Measurements from ENCODE around the gene CACNA1C.

The CACNA1C gene

GRCh38 chr12:2411616-2412304, 359.0 kb downstream of the CACNA1C start:
- H3K9me3 ChIP-seq (ENCODE audit: control insufficient read depth, insufficient read depth, low read length): no peaks in the 10 kb centered on the region
- no peaks in the 10 kb centered on the region for H3F3A ChIP-seq (ENCODE audit: control insufficient read depth, insufficient read depth)
- no peak for TF ChIP-seq CTCF (IDR thresholded peaks at IDR 0.05; ENCODE audit: low read depth, low read length, poor library complexity, severe bottlenecking)
- no peak for TF ChIP-seq EZH2phosphoT487 (IDR thresholded peaks at IDR 0.05; ENCODE audit: borderline replicate concordance, low read length)
- H3K4me1 ChIP-seq (ENCODE audit: control insufficient read depth, low read length): no peaks in the 10 kb centered on the region
- H3K4me3 ChIP-seq (ENCODE audit: low read length): no peak overlapping the region
- H3K79me2 ChIP-seq (ENCODE audit: control insufficient read depth, low read length): no peaks in the 10 kb centered on the region
- no peak overlapping the region for H3K4me2 ChIP-seq (ENCODE audit: low read length)
- H4K20me1 ChIP-seq (ENCODE audit: control insufficient read depth, insufficient read depth, low read depth, low read length): no peaks in the 10 kb centered on the region
- no peaks in the 10 kb centered on the region for H3K9me2 ChIP-seq (replicated peaks; ENCODE audit: control insufficient read depth, low read length)
- no peaks in the 10 kb centered on the region for H3K27me3 ChIP-seq (ENCODE audit: control insufficient read depth, low read length)
- H3K36me3 ChIP-seq (ENCODE audit: control insufficient read depth, low read length): no peaks in the 10 kb centered on the region
- H3K27ac ChIP-seq (ENCODE audit: low read depth, low read length): no peak overlapping the region

GRCh38 chr12:2412305-2412643, 359.5 kb downstream of the CACNA1C start:
- H4K20me1 ChIP-seq (ENCODE audit: control insufficient read depth, insufficient read depth, low read depth, low read length): no peaks in the 10 kb centered on the region
- H3K4me3 ChIP-seq (ENCODE audit: low read length): no peak overlapping the region
- H3K27me3 ChIP-seq (ENCODE audit: control insufficient read depth, low read length): no peaks in the 10 kb centered on the region

GRCh38 chr12:2413301-2413700, 360.5 kb downstream of the CACNA1C start:
- Histone ChIP-seq H3K4me2 (ENCODE audit: low read length) (no peak overlapping the region), H3F3A (ENCODE audit: control insufficient read depth, insufficient read depth) (no peaks in the 10 kb centered on the region), H3K4me1 (ENCODE audit: control insufficient read depth, low read length) (no peaks in the 10 kb centered on the region), H3K9me3 (ENCODE audit: control insufficient read depth, insufficient read depth, low read length) (no peaks in the 10 kb centered on the region), H3K9me2 (replicated peaks; ENCODE audit: control insufficient read depth, low read length) (no peaks in the 10 kb centered on the region), H3K36me3 (ENCODE audit: control insufficient read depth, low read length) (no peaks in the 10 kb centered on the region), H4K20me1 (ENCODE audit: control insufficient read depth, insufficient read depth, low read depth, low read length) (no peaks in the 10 kb centered on the region), H3K79me2 (ENCODE audit: control insufficient read depth, low read length) (no peaks in the 10 kb centered on the region), H3K27ac (ENCODE audit: low read depth, low read length) (no peak overlapping the region), H3K4me3 (ENCODE audit: low read length) (no peak overlapping the region), H3K27me3 (ENCODE audit: control insufficient read depth, low read length) (no peaks in the 10 kb centered on the region)
- TF ChIP-seq CTCF (IDR thresholded peaks at IDR 0.05; ENCODE audit: low read depth, low read length, poor library complexity, severe bottlenecking) (no peak), EZH2phosphoT487 (IDR thresholded peaks at IDR 0.05; ENCODE audit: borderline replicate concordance, low read length) (no peak)

More at GRCh38 chr12:2412305-2412643, 359.5 kb downstream of the CACNA1C start:
- no peak for TF ChIP-seq CTCF (IDR thresholded peaks at IDR 0.05; ENCODE audit: low read depth, low read length, poor library complexity, severe bottlenecking)
- TF ChIP-seq EZH2phosphoT487 (IDR thresholded peaks at IDR 0.05; ENCODE audit: borderline replicate concordance, low read length): no peak
- H3K9me2 ChIP-seq (replicated peaks; ENCODE audit: control insufficient read depth, low read length): no peaks in the 10 kb centered on the region
- H3K27ac ChIP-seq (ENCODE audit: low read depth, low read length): no peak overlapping the region
- H3K4me2 ChIP-seq (ENCODE audit: low read length): no peak overlapping the region
- no peaks in the 10 kb centered on the region for H3F3A ChIP-seq (ENCODE audit: control insufficient read depth, insufficient read depth)
- no peaks in the 10 kb centered on the region for H3K9me3 ChIP-seq (ENCODE audit: control insufficient read depth, insufficient read depth, low read length)
- no peaks in the 10 kb centered on the region for H3K79me2 ChIP-seq (ENCODE audit: control insufficient read depth, low read length)
- H3K36me3 ChIP-seq (ENCODE audit: control insufficient read depth, low read length): no peaks in the 10 kb centered on the region
- H3K4me1 ChIP-seq (ENCODE audit: control insufficient read depth, low read length): no peaks in the 10 kb centered on the region

All from DOHH2 (cell line).